A549 (cell line): ENCODE results near the gene SSBP2.

ENCODE experiments used
- SMC3 ChIP-seq: fragments of >200 bp; sonication (Bioruptor Twin); formaldehyde crosslinking; IDR thresholded peaks from 3 replicates; pipeline ENCODE4 v1.6.1; 2018; ENCODE audit warnings: inconsistent platforms
- TF ChIP-seq, protein P1 (sequence below): fragments of >200 bp; sonication (Bioruptor Twin); formaldehyde crosslinking; IDR thresholded peaks from 3 replicates; pipeline ENCODE4 v1.5.1; 2016

DNA sequence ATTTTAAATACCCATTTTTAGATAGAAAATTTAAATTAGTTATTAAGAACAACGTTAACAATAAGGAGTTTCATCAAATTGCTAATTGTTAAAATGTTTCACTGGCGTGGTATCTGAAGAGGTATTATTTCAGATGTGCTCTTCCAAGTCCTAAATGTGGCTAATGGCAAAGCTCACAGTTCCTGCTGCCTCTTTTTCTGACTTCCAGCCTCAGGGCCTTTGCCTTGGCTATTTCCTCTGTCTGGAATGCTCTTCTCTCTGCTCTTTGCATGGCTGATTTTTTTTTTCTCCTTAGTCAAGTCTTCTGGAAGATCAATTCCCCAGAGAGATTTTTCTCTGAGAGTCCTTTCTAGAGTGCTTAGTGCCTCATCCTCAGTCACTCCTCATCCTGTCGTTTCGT lies 9.6 kb upstream of the SSBP2 start:
- TF ChIP-seq, protein P1, sequence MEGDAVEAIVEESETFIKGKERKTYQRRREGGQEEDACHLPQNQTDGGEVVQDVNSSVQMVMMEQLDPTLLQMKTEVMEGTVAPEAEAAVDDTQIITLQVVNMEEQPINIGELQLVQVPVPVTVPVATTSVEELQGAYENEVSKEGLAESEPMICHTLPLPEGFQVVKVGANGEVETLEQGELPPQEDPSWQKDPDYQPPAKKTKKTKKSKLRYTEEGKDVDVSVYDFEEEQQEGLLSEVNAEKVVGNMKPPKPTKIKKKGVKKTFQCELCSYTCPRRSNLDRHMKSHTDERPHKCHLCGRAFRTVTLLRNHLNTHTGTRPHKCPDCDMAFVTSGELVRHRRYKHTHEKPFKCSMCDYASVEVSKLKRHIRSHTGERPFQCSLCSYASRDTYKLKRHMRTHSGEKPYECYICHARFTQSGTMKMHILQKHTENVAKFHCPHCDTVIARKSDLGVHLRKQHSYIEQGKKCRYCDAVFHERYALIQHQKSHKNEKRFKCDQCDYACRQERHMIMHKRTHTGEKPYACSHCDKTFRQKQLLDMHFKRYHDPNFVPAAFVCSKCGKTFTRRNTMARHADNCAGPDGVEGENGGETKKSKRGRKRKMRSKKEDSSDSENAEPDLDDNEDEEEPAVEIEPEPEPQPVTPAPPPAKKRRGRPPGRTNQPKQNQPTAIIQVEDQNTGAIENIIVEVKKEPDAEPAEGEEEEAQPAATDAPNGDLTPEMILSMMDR: no peak
- TF ChIP-seq SMC3: no peak
